Activated CD4-positive, alpha-beta T cell treated with anti-CD3 and anti-CD28 coated beads, Interleukin-2, amount 10 ng/mL, durations not matched to agents 24 days and 14 days (primary cell): Measurements from ENCODE around the gene YY2. TPM values are rescaled to one million over a fixed set of nuclear protein-coding genes. Genes with fewer than 3 reads are reported as not detected.
"Not testable (repeated sequence)": the region's sequence is repeated elsewhere in the genome, so short reads cannot be mapped to it uniquely, and the experiment has no call there.

Experiments
- DNase-seq: peaks from one replicate; pipeline ENCODE4 v3.0.0; 2022
- H3K27ac Mint-ChIP-seq: one replicate; pipeline ENCODE4 v1.8.0; 2022; ENCODE audit warnings: mild to moderate bottlenecking, mixed read lengths
- H3K27me3 Mint-ChIP-seq: one replicate; pipeline ENCODE4 v1.8.0; 2022; ENCODE audit warnings: mixed read lengths
- H3K36me3 Mint-ChIP-seq: one replicate; pipeline ENCODE4 v1.8.0; 2022; ENCODE audit warnings: low read depth, mild to moderate bottlenecking, mixed read lengths
- H3K4me1 Mint-ChIP-seq: one replicate; pipeline ENCODE4 v1.8.0; 2021; ENCODE audit warnings: mixed read lengths
- H3K4me3 Mint-ChIP-seq: one replicate; pipeline ENCODE4 v1.8.0; 2022; ENCODE audit warnings: mild to moderate bottlenecking, moderate library complexity, mixed read lengths
- H3K9me3 Mint-ChIP-seq: one replicate; pipeline ENCODE4 v1.8.0; 2021; ENCODE audit warnings: mixed read lengths
- intact Hi-C: fragments of 100-400 bp; cut with micrococcal nuclease; formaldehyde crosslinking; loops from one replicate; pipeline ENCODE4 v1.15.1; 2023
- total RNA-seq: library from RNA; stranded (reverse); gene quantifications from 2 replicates; pipeline ENCODE4 v1.2.3, GENCODE V29; 2022

The YY2 gene
- total RNA-seq, 1 donor from 2014 or later: 2.2 TPM

GRCh38 chrX:21843179-21843578 lies 12.6 kb upstream of the YY2 start:
- no peaks in the 10 kb centered on the region for H3K27me3 Mint-ChIP-seq
- H3K9me3 Mint-ChIP-seq: no peaks in the 10 kb centered on the region
- peaks cover 18% of the 10 kb centered on the region for H3K36me3 Mint-ChIP-seq
- intact Hi-C loops: no loop called here
- no peak overlapping the region for H3K27ac Mint-ChIP-seq
- peaks cover 9% of the 10 kb centered on the region for H3K4me1 Mint-ChIP-seq
- H3K4me3 Mint-ChIP-seq: no peak overlapping the region
- DNase-seq: no peak

GRCh38 chrX:21845096-21845495 lies 10.7 kb upstream of the YY2 start:
- intact Hi-C loops: no loop called here
- H3K27me3 Mint-ChIP-seq: no peaks in the 10 kb centered on the region

GRCh38 chrX:21847342-21847741 lies 8.4 kb upstream of the YY2 start:
- Mint-ChIP-seq H3K9me3 (no peaks in the 10 kb centered on the region), H3K27ac (no peak overlapping the region), H3K4me3 (no peak overlapping the region), H3K36me3 (peaks cover 16% of the 10 kb centered on the region), H3K4me1 (no peaks in the 10 kb centered on the region), H3K27me3 (no peaks in the 10 kb centered on the region)
- intact Hi-C loops: no loop called here
- DNase-seq: no peak

More at GRCh38 chrX:21845096-21845495, 10.7 kb upstream of the YY2 start:
- Mint-ChIP-seq H3K4me3 (no peak overlapping the region), H3K36me3 (peaks cover 20% of the 10 kb centered on the region), H3K9me3 (no peaks in the 10 kb centered on the region), H3K4me1 (peaks cover 9% of the 10 kb centered on the region), H3K27ac (no peak overlapping the region)
- DNase-seq: no peak

GRCh38 chrX:21853578-21853977 lies 2.2 kb upstream of the YY2 start:
- Mint-ChIP-seq H3K36me3 (peaks cover 23% of the 10 kb centered on the region), H3K27ac (no peak overlapping the region), H3K9me3 (no peaks in the 10 kb centered on the region), H3K4me1 (peaks cover 1% of the 10 kb centered on the region), H3K27me3 (no peaks in the 10 kb centered on the region), H3K4me3 (no peak overlapping the region)
- DNase-seq: no peak
- intact Hi-C loops: no loop called here

- Mint-ChIP-seq H3K4me3 (no peak overlapping the region), H3K27me3 (no peaks in the 10 kb centered on the region), H3K27ac (no peak overlapping the region)
Measured at GRCh38 chrX:21856504-21856903, 717 bp downstream of the YY2 start.

GRCh38 chrX:21863241-21863640 lies 7.5 kb downstream of the YY2 start:
- Mint-ChIP-seq H3K27ac (no peak overlapping the region), H3K4me3 (no peak overlapping the region), H3K9me3 (no peaks in the 10 kb centered on the region), H3K27me3 (no peaks in the 10 kb centered on the region), H3K4me1 (peaks cover 5% of the 10 kb centered on the region), H3K36me3 (peaks cover 3% of the 10 kb centered on the region)
- no peak for DNase-seq
- intact Hi-C loops: no loop called here

More at GRCh38 chrX:21856504-21856903, 717 bp downstream of the YY2 start:
- H3K9me3 Mint-ChIP-seq: no peaks in the 10 kb centered on the region
- no peak for DNase-seq
- peaks cover 21% of the 10 kb centered on the region for H3K36me3 Mint-ChIP-seq
- intact Hi-C loops: no loop called here
- H3K4me1 Mint-ChIP-seq: peaks cover 1% of the 10 kb centered on the region

- H3K4me3 Mint-ChIP-seq: no peak overlapping the region
- H3K4me1 Mint-ChIP-seq: peaks cover 4% of the 10 kb centered on the region
Measured at GRCh38 chrX:21865436-21865835, 9.6 kb downstream of the YY2 start.

GRCh38 chrX:21870494-21870893 lies 14.7 kb downstream of the YY2 start:
- H3K9me3 Mint-ChIP-seq: no peaks in the 10 kb centered on the region
- H3K4me3 Mint-ChIP-seq: no peak overlapping the region
- peaks cover 3% of the 10 kb centered on the region for H3K4me1 Mint-ChIP-seq
- intact Hi-C loops: no loop called here
- H3K36me3 Mint-ChIP-seq: peaks cover 2% of the 10 kb centered on the region
- H3K27ac Mint-ChIP-seq: no peak overlapping the region
- no peaks in the 10 kb centered on the region for H3K27me3 Mint-ChIP-seq
- DNase-seq: no peak

More at GRCh38 chrX:21865436-21865835, 9.6 kb downstream of the YY2 start:
- no peaks in the 10 kb centered on the region for H3K27me3 Mint-ChIP-seq
- intact Hi-C loops: no loop called here
- H3K27ac Mint-ChIP-seq: no peak overlapping the region
- peaks cover 3% of the 10 kb centered on the region for H3K36me3 Mint-ChIP-seq
- H3K9me3 Mint-ChIP-seq: no peaks in the 10 kb centered on the region
- DNase-seq: no peak

- H3K27me3 Mint-ChIP-seq: no peaks in the 10 kb centered on the region
- DNase-seq: no peak
- no peak overlapping the region for H3K4me3 Mint-ChIP-seq
- H3K4me1 Mint-ChIP-seq: peaks cover 3% of the 10 kb centered on the region
- no peak overlapping the region for H3K27ac Mint-ChIP-seq
- intact Hi-C loops: no loop called here
- no peaks in the 10 kb centered on the region for H3K9me3 Mint-ChIP-seq
- peaks cover 2% of the 10 kb centered on the region for H3K36me3 Mint-ChIP-seq
Measured at GRCh38 chrX:21873063-21873775, 17.4 kb downstream of the YY2 start.

- intact Hi-C loops, H3K9me3 Mint-ChIP-seq, H3K27me3 Mint-ChIP-seq, H3K27ac Mint-ChIP-seq, DNase-seq, H3K36me3 Mint-ChIP-seq, H3K4me3 Mint-ChIP-seq, H3K4me1 Mint-ChIP-seq: not testable (repeated sequence)
Measured at GRCh38 chrX:21874182-21874581, 18.4 kb downstream of the YY2 start.

GRCh38 chrX:21875013-21875412 lies 19.2 kb downstream of the YY2 start:
- Mint-ChIP-seq H3K4me1 (peaks cover 3% of the 10 kb centered on the region), H3K36me3 (peaks cover 1% of the 10 kb centered on the region), H3K9me3 (no peaks in the 10 kb centered on the region), H3K4me3 (no peak overlapping the region), H3K27ac (no peak overlapping the region), H3K27me3 (no peaks in the 10 kb centered on the region)
- no peak for DNase-seq
- intact Hi-C loops: no loop called here

- Mint-ChIP-seq H3K36me3 (peaks cover 7% of the 10 kb centered on the region), H3K4me1 (no peaks in the 10 kb centered on the region), H3K27me3 (no peaks in the 10 kb centered on the region), H3K9me3 (no peaks in the 10 kb centered on the region), H3K4me3 (no peak overlapping the region), H3K27ac (no peak overlapping the region)
- no peak for DNase-seq
- intact Hi-C loops: no loop called here
Measured at GRCh38 chrX:21881881-21882574, 26.2 kb downstream of the YY2 start.

- H3K4me1 Mint-ChIP-seq: no peaks in the 10 kb centered on the region
- DNase-seq: no peak
- H3K27me3 Mint-ChIP-seq: no peaks in the 10 kb centered on the region
- no peak overlapping the region for H3K4me3 Mint-ChIP-seq
- H3K27ac Mint-ChIP-seq: no peak overlapping the region
- peaks cover 7% of the 10 kb centered on the region for H3K36me3 Mint-ChIP-seq
- intact Hi-C loops: no loop called here
- no peaks in the 10 kb centered on the region for H3K9me3 Mint-ChIP-seq
Measured at GRCh38 chrX:21883258-21883657, 27.5 kb downstream of the YY2 start.

- no peaks in the 10 kb centered on the region for H3K4me1 Mint-ChIP-seq
- H3K36me3 Mint-ChIP-seq: peaks cover 4% of the 10 kb centered on the region
- no peak for DNase-seq
- no peaks in the 10 kb centered on the region for H3K9me3 Mint-ChIP-seq
- intact Hi-C loops: no loop called here
- no peak overlapping the region for H3K27ac Mint-ChIP-seq
- no peak overlapping the region for H3K4me3 Mint-ChIP-seq
- H3K27me3 Mint-ChIP-seq: no peaks in the 10 kb centered on the region
Measured at GRCh38 chrX:21885568-21885967, 29.8 kb downstream of the YY2 start.
